Erythroblast (primary cell): ENCODE data around the gene COL19A1.
"Not testable (repeated sequence)": the region's sequence is repeated elsewhere in the genome, so short reads cannot be mapped to it uniquely, and the experiment has no call there.

ENCODE experiments used
- DNase-seq, 2 experiments: peaks; one replicate each; lab custom pipeline; 2025; lab: John Stamatoyannopoulos, UW
- GATA1 ChIP-seq: IDR thresholded peaks from 2 replicates; pipeline ENCODE4 v1.6.1; 2011; ENCODE audit warnings: low read depth, mild to moderate bottlenecking, control low read depth, low read length, moderate library complexity
- POLR2A ChIP-seq: IDR thresholded peaks from 2 replicates; pipeline ENCODE4 v1.6.1; 2011; ENCODE audit warnings: mild to moderate bottlenecking, low read length

Gene COL19A1

DNA sequence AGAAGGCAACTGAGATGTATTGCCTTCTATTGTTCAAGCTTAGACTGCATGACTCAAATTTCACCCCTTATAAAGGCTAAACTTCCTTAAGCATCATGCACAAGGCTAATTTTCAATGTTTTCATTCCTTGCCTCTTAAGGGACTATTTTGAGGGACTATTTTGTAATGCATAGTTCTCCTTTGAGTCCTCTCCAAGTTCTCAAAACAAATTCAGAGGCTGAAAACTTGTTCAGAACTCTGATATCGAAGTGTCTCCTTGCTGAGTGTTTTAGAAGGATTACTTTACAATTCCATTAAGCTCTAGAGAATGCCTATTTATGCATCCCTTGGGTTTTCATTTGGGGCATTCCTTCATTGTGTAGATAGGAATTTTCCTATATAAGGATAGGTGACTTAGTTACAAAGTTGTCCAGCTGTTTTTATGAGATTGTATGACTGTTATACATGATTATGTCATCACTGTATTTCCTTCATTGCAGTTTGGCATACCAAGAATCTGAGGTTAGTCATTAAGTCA lies 41.7 kb downstream of the COL19A1 start:
- no peak for DNase-seq
- TF ChIP-seq POLR2A, result no peak

DNA sequence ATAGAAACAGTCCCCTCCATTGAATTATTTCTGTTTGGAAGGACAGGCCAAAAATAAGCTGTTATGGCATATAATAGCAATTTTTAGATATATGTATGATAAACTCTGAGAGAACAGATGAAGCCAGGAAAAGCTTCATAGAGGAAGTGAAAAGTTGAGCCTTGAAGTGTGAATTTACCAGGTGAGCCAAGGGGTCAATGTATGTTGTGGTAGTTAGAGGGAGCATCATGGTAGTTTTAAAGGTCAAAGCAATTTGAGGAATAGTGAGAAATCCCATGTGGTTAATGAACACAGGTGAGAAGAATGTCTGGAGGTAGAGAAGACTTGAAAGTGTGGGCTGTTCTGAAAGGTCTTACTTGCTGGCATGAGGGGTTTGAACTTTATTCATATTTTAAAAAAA lies 47.0 kb downstream of the COL19A1 start:
- TF ChIP-seq POLR2A (no peak), GATA1 (no peak)

DNA sequence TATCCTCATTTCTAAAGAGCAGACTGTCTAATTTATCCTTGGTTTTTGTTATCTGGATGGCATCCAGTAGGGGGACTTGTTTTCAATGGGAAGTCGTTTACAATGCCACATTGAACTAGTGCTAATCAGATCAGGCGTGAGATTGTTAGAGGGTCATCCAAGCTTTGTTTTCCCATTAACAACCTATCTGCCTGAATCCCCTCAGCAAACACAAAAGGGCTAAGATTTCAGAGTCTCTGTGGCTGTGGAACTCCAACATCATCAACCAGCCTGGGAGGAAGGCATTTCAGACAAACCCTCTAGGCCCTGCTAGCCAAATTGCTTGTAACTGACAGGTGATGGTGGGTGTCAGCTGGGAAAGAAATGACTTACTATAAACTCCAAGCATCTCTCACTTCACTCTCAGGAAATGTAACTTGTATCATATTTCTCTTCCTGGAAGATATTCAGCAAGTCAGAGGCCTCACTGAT lies 47.7 kb downstream of the COL19A1 start:
- TF ChIP-seq POLR2A, result no peak
- no peak for TF ChIP-seq GATA1
- no peak for DNase-seq

More for the DNA sequence above, 47.0 kb downstream of the COL19A1 start:
- no peak for DNase-seq

DNA sequence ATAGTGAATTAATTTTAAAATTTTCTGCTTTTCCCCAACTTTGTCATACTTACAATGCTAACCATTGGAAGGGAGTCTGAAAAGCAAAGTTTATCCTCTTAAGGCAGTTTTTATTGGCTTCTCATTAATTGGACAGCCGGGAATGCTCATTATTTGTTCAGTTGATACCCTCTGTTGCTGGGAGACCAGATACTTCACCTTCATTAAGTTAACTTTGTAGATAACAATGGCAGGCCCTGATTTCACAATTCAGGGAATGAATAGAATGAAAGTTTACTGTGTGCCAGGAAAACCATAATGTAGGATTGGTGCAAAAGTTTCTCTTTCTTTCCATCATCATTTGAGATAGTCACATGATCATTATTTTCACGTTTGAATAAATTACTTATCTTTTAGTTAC lies 49.0 kb downstream of the COL19A1 start:
- no peak for TF ChIP-seq GATA1
- no peak for TF ChIP-seq POLR2A
- no peak for DNase-seq

DNA sequence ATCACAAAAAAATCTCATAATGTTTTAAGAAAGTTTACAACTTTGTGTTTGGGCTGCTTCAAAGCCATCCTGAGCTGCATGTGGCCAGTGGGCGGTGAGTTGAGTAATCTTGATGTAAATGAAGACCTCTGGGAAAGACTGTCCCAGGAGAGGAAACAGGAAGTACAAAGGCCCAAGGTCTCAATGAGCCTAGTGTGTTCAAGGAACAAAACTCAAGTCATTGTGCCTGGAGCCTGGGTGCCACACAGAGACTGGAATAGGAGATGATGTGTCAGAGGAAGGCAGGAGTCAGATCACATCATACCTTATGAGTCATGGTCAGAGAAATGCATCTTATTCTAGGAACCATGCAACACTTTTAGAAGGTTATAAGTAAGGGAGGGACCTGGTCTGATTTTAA lies 51.5 kb downstream of the COL19A1 start:
- no peak for TF ChIP-seq GATA1
- no peak for DNase-seq

DNA sequence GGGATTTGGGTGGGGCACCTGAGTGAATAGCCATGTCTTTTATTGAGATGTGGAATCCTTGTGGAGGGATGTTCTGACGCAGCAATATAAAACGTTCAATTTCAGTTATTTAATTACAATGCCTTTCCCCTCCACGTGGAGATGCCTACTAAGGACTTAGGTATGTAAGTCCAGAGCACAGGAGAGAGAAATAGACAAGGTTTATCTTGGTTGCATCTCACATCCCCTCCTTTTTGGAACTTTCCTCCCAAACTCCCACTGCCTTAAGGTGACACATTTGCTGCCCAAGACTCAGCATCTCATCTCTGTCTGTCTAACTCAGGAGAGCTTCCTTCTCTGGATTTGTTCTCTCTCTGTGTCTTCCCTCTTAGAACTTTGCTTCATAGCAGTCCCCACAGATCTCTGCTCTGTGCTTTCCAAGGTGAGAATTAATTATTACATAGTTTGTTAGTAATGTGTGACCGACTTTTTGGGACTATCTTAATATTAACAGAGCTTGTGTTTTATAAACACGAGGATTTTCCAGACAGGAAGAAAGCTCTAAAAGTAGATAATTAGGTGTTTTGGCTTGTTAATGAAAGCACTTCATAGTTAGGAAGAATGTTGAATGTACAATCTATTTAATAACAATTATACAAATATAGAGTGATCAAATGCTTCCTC lies 52.6 kb downstream of the COL19A1 start:
- no peak for TF ChIP-seq POLR2A
- no peak for TF ChIP-seq GATA1
- no peak for DNase-seq

DNA sequence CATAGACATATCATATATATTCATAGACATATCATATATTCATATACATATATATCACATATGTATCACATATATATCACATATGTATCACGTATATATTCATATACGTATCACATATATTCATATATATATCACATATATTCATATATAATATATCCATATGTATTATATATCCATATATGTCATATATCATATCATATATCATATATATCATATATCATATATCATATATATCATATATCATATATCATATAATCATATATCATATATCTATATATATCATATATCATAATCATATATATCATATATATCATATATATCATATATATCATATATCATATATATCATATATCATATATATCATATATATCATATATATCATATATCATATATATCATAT lies 54.7 kb downstream of the COL19A1 start:
- DNase-seq, result not testable (repeated sequence)

DNA sequence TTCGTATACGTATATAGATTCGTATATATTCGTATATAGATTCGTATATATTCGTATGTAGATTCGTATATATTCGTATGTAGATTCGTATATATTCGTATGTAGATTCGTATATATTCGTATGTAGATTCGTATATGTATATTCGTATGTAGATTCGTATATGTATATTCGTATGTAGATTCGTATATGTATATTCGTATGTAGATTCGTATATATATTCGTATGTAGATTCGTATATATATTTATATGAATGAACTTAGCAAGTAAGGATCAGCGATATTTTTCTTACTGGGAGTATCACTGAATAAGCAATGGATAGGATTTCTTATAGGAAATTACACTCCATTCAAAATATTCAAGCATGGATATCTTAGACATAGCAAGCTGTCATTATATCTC lies 55.3 kb downstream of the COL19A1 start:
- DNase-seq, result not testable (repeated sequence)

DNA sequence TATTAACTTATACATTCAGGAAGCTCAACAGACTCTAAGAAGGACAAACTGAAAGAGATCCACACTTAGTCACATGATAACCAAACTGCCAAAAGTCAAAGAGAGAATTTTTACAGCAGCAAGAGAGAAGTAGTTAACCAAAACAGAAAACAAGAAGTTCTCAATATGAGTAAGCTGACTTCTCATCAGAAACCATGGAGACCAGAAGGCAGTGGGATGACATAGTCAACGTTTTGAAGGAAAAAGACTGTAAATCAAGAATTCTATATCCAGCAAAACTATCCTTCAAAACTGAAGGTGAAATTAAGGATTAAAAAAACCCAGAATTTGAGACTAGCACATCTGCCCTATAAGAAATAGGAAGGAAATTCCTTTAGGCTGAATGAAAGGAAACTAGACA lies 60.4 kb downstream of the COL19A1 start:
- no peak for TF ChIP-seq POLR2A
- TF ChIP-seq GATA1, result no peak
- no peak for DNase-seq

DNA sequence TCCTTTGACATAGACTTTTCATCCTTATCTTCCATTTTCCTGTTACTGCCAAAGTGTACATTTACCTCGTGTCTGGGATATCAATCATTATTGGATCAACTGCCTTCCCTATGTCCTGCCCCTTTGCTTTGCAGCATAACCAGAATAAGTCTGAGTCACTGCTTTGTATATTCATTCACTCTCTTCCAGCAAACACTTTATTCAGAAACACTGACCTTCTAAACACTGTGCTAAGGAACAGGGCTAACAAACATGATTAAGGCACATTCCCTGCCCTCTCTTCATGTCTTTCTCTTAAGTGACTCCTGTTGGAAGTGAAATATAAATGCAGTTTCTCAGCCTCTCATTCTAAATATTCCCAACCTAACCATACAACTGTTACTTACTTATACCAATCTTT lies 66.9 kb downstream of the COL19A1 start:
- no peak for TF ChIP-seq POLR2A
- TF ChIP-seq GATA1, result no peak
- no peak for DNase-seq

DNA sequence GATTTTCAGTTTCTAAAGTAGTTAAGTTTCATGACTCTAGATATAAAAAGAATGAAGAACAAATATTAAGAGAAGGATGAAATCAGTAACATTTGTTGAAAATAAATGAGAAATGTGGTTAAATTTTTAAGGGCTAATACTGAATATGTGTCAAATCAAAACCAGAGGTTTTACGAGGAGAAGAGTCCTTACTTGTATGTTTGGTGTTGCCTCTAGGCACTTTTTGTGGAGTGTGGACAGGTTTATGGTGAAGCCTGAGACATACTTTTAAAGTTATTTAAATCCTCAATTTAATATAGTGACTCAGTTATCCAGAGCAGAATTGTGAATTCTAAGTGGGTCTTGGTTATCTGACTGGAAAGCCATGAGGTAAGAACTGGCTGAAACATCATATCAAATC lies 68.7 kb downstream of the COL19A1 start:
- TF ChIP-seq GATA1 (no peak), POLR2A (no peak)

DNA sequence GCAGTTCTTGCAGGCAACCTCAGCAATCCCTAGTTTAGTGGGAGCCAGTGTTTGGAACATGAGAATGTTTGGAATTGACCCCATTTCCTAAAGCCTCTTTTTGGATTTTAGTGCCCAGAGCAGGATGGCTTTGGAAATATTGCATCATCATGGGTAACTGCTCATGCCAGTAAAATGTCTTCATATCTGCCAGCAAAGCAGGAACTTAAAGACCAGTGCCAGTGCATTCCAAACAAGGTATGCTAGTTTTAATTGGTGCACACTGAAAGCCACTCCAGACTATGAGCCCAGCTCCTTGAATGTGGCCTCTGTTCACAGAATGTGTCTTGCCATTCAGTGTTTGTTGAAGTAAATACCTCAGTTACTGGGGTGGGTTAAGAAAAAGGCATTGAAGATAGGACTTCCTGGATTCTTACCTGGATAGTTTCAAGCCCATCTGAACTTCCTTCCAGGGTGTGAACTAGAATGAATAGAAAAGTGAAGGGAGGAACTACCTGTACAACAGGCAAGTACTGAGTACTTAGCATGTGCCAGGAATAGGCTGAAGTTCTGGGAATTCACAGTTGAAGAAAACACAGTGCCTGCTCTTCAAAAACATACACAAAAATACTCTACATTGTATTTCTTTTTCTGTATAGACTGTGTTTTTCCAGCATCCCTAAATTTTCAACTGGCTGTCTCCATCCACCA lies 70.5 kb downstream of the COL19A1 start:
- DNase-seq, result no peak
- TF ChIP-seq POLR2A (no peak), GATA1 (no peak)

More for the DNA sequence above, 68.7 kb downstream of the COL19A1 start:
- no peak for DNase-seq

DNA sequence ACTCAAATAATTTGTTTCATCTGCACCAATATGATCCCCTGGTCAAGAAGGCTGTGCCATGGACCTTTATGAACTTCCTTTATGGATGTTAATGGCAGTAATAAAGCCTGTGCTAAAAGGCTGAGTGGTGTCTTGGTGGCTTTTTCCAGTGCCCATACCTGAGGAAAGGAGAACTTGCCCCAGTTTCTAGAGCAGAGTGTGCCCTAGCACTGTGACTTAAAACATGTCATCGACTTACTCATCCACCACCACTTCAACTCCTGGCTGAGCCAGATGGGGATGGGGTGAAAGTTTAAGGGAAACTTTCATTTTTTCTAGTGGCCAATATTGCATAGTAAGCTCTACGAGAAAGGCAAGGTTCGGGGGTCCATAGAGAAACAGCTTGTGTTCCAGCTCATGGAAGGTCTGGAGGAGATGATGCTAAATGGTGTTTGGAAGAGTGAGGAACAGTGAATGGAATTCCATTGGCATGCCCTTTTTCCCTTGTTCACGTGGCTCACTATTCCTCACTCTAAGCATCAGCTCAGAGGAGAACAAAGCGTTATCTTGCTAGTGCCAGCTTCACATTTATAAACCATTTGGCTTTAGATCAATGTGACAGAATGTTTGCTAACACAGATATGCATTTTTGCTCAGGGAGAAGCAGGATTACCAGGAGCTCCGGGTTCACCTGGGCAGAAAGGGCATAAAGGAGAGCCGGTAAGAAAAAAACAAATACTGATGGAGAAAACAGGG lies 71.2 kb downstream of the COL19A1 start:
- DNase-seq, result no peak
- no peak for TF ChIP-seq POLR2A
- no peak for TF ChIP-seq GATA1

DNA sequence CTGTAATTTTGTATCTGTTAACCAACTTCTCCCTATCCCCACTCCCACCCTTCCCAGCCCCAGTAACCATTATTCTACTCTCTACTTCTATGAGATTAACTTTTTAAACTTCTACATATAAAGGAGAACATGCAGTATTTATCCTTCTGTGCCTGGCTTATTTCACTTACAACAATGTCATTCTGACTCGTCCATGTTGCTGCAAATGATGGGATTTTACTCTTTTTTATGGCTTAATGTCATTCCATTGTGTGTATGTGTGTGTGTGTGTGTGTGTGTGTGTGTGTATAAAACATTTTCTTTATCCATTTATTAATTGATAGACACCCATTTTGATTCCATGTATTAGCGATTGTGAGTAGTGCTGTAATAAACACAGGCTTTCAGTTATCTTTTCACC lies 76.1 kb downstream of the COL19A1 start:
- TF ChIP-seq POLR2A, result no peak
- DNase-seq, result no peak

DNA sequence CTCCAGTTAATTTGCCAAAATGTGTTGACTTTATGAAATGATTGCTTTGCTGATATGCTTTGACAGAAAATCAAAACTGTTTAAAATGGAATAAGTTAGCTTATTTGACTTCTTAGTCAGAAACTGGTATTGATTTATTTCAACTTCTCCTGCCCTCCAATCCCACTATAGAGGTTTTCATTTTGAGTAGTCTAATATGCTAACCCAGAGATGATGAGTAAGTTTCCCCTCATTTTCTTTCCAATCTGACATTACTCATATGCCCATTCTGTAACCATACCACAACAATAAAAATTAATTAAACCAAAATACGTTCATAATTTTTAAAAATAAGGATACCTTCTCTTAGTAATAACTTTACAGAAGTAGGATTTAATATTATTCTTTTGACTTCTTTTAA lies 78.8 kb downstream of the COL19A1 start:
- DNase-seq, result no peak
- TF ChIP-seq POLR2A (no peak), GATA1 (no peak)
